ENCODE data around the gene SAXO1.
A peak's percentile ranks its signal among the peaks of the same experiment; 100 is the strongest.

Gene SAXO1

DNA sequence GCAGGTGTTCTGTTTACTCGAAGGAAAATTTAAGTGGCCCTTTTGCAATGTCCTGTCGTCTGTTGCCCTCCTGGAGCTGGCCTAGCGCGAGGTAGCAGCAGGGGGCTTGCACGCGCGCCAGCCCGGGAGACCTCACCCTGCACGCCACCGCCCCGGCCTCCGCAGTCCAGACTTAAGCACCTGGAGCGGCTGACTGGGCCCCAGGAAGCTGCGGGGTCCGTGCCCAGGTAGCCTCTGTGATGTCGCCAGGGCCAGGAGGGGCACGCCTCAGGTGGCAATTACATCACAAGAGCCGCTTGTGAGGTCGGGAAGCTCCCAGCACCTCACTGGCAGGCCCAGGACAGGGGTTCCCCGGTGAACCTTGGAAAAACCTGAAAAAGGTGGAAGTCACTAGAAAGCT lies at the start of gene SAXO1:
Gene SAXO1 (minus strand): TSS at position 195 of the 400 bp plus-strand sequence. CDS start 301 bp downstream, outside the sequence.
- TF ChIP-seq, protein P1, sequence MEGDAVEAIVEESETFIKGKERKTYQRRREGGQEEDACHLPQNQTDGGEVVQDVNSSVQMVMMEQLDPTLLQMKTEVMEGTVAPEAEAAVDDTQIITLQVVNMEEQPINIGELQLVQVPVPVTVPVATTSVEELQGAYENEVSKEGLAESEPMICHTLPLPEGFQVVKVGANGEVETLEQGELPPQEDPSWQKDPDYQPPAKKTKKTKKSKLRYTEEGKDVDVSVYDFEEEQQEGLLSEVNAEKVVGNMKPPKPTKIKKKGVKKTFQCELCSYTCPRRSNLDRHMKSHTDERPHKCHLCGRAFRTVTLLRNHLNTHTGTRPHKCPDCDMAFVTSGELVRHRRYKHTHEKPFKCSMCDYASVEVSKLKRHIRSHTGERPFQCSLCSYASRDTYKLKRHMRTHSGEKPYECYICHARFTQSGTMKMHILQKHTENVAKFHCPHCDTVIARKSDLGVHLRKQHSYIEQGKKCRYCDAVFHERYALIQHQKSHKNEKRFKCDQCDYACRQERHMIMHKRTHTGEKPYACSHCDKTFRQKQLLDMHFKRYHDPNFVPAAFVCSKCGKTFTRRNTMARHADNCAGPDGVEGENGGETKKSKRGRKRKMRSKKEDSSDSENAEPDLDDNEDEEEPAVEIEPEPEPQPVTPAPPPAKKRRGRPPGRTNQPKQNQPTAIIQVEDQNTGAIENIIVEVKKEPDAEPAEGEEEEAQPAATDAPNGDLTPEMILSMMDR (IDR thresholded peaks at IDR 0.05; ENCODE audit: low read depth, low read length, missing control alignments), result no peak
- no peak for DNase-seq (ENCODE audit: low read depth)
- in situ Hi-C loops (cut with HindIII; ENCODE audit: low sequenced_read_pairs), result no loop called here
- H3K4me3 ChIP-seq (ENCODE audit: low read depth, low read length), result no peak within 1 kb of the TSS

- TF ChIP-seq, protein P1 (IDR thresholded peaks at IDR 0.05; ENCODE audit: low read depth, low read length, missing control alignments), result no peak
- no peak for DNase-seq (ENCODE audit: low read depth)
- no peak overlapping the region for H3K4me3 ChIP-seq (ENCODE audit: low read depth, low read length)
- in situ Hi-C loops (cut with HindIII; ENCODE audit: low sequenced_read_pairs), result no loop called here
These were observed 41.8 kb upstream of the SAXO1 start for GRCh38 chr9:19074836-19075235.

GRCh38 chr9:19074229-19074628 lies 41.2 kb upstream of the SAXO1 start:
- TF ChIP-seq, protein P1 (IDR thresholded peaks at IDR 0.05; ENCODE audit: low read depth, low read length, missing control alignments), result no peak
- DNase-seq (ENCODE audit: low read depth), result no peak
- H3K4me3 ChIP-seq (ENCODE audit: low read depth, low read length), result no peak overlapping the region
- in situ Hi-C loops (cut with HindIII; ENCODE audit: low sequenced_read_pairs), result no loop called here

GRCh38 chr9:19057033-19057432 lies 24.0 kb upstream of the SAXO1 start:
- in situ Hi-C loops (cut with HindIII; ENCODE audit: low sequenced_read_pairs), result no loop called here
- no peak overlapping the region for H3K4me3 ChIP-seq (ENCODE audit: low read depth, low read length)
- no peak for DNase-seq (ENCODE audit: low read depth)
- TF ChIP-seq, protein P1 (IDR thresholded peaks at IDR 0.05; ENCODE audit: low read depth, low read length, missing control alignments), result no peak

- no peak for DNase-seq (ENCODE audit: low read depth)
- H3K4me3 ChIP-seq (ENCODE audit: low read depth, low read length), result peak overlapping the region; percentile 93
- in situ Hi-C loops (cut with HindIII; ENCODE audit: low sequenced_read_pairs), result no loop called here
- TF ChIP-seq, protein P1 (IDR thresholded peaks at IDR 0.05; ENCODE audit: low read depth, low read length, missing control alignments), result no peak
These were observed 17.9 kb upstream of the SAXO1 start for GRCh38 chr9:19050637-19051591.

DNA sequence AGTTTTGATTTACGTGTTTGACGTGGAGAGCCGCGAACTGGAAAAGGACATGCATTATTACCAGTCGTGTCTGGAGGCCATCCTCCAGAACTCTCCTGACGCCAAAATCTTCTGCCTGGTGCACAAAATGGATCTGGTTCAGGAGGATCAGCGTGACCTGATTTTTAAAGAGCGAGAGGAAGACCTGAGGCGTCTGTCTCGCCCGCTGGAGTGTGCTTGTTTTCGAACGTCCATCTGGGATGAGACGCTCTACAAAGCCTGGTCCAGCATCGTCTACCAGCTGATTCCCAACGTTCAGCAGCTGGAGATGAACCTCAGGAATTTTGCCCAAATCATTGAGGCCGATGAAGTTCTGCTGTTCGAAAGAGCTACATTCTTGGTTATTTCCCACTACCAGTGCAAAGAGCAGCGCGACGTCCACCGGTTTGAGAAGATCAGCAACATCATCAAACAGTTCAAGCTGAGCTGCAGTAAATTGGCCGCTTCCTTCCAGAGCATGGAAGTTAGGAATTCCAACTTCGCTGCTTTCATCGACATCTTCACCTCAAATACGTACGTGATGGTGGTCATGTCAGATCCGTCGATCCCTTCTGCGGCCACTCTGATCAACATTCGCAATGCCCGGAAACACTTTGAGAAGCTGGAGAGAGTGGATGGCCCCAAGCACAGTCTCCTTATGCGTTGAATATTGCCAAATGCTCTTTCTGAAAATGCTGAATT lies 17.1 kb upstream of the SAXO1 start:
- TF ChIP-seq, protein P1 (IDR thresholded peaks at IDR 0.05; ENCODE audit: low read depth, low read length, missing control alignments), result no peak
- peak overlapping the region; percentile 93 for H3K4me3 ChIP-seq (ENCODE audit: low read depth, low read length)
- in situ Hi-C loops (cut with HindIII; ENCODE audit: low sequenced_read_pairs), result no loop called here
- DNase-seq (ENCODE audit: low read depth), result peak; percentile 18

Measured in astrocyte of the cerebellum (primary cell).